Stimulated activated CD4-positive, alpha-beta T cell treated with anti-CD3 and anti-CD28 coated beads, Interleukin-2, amount 100 ng/mL, for 4 hours (primary cell): ENCODE data around the gene TMEM147.
"Not testable (repeated sequence)": the region's sequence is repeated elsewhere in the genome, so short reads cannot be mapped to it uniquely, and the experiment has no call there.

Experiments
- DNase-seq: peaks from one replicate; pipeline ENCODE4 v3.0.0-alpha.2; 2020; ENCODE audit warnings: low read depth

TMEM147 gene

DNA sequence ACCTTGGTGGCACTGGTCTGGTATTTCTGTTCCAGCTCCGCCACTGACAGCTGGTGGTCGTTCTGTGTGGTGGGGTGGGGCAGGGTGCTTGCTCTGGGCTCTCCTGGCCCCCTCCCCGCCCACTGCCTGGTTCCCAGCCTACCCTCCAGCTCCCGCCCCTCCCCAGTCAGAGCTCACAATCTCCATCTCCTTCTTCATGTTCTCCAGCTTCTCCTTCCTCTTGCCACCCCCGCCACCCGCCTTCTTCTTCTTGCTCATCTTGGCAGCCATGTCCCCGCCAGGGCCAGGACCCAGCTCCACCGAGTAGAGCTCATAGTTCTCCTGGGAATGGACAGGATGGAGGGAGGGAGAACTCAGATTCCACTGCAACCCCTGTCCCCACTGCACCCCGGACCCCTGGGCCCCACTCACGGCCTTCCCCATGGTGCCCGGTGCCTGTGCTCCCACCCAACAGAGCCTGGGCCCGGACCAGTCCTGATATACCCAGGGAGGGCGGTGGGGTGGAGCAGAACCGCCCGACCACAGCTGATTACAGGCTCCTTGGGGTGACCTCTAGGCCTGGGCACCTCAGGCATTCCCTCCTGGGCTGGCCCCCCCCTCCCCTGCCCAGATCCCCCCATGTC lies 17.9 kb downstream of the TMEM147 start, which contains the start of gene ATP4A:
TSS of gene ATP4A (minus strand) at position 452 of the 623 bp plus-strand sequence. CDS start at position 423, 29 bp downstream.
- no peak for DNase-seq

GRCh38 chr19:35565016-35565856 lies 19.8 kb downstream of the TMEM147 start:
- no peak for DNase-seq

DNA sequence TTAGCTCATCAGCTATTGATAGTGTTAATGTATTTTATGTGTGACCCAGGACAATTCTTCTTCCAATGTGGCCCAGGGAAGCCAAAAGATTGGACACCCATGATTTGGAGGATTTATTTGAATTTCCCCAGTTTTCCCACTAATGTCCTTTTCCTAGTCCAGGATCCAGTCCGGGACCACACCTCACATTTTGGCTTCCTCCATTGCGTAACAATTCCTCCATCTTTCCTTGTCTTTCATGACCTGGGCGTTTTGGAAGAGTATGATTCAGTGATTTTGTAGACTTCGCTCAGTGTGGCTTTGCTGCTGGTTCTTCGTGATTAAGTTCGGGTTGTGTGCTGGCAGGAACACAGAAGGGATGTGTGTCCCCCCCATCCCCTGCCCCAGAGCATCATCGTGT lies 21.3 kb downstream of the TMEM147 start:
- no peak for DNase-seq

DNA sequence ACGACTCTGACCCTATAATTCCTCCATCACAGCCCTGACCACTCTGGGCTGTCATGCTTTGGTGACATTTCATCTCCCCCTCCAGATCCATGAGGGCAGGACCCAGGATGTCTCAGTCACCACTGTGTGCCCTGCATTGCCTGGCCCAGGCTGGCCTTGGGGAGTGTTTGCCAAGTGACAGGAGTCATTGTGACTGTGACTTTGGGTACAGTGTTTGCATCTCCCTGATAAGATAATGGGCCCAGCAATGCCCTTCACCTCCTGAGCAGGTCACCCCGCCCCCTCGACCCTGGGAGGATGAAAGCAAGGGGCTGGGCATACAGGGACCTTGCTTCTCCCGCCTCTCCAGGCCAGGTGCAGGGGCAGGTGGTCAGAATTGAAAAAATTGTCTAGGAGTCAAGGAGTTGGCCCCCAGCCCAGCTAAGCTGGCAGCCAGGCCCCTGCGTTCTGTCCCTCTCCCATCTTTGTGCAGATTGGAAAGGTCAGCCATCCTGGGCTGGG lies 23.9 kb downstream of the TMEM147 start:
- DNase-seq = no peak

- DNase-seq = no peak
Observed at GRCh38 chr19:35571406-35571965, 26.1 kb downstream of the TMEM147 start.

GRCh38 chr19:35577918-35578317 lies 32.5 kb downstream of the TMEM147 start:
- DNase-seq = no peak

- DNase-seq = no peak
Observed at GRCh38 chr19:35578707-35579106, 33.3 kb downstream of the TMEM147 start.

DNA sequence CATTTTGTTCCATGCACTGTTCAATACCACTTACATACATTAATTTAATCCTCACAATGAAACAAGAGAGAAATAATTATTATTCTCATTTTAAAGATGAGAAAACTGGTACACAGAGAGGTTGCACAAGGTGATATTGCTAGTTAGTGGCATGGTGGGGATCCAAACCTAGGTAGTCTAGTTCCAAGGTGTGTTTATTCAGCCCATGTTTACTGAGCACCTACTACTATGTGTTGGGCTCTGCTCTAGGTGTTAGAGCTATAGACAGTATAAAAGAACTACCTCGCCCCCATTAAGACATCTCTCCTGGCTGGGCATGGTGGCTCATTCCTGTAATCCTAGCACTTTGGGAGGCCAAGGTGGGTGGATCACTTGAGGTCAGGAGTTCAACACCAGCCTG lies 37.3 kb downstream of the TMEM147 start:
- DNase-seq = no peak

- no peak for DNase-seq
Observed at GRCh38 chr19:35585848-35586247, 40.4 kb downstream of the TMEM147 start, which contains the start of gene PMIS2. TSS of gene PMIS2 (plus strand) at chr19:35586173. CDS start at chr19:35586260, 87 bp downstream.

DNA sequence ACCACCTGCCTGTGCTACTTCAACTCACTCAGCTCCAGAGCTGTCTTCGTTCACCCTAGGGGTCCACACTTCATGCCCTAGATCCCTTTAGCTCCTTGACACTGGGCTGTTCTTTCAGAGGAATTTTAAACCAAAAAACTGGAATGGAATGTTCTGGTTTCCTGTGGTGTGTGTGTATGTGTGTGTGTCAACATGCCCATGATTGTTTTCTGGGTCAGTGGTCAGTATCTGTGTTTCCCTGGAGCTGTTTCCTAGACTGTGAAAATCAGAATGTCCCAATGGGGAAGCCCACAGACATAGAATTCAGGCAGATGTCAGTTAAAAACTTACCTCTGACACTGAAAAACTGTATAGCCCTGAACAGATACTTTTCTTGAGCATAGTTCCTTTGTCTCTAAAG lies 41.9 kb downstream of the TMEM147 start:
- DNase-seq = no peak

GRCh38 chr19:35590875-35591274 lies 45.4 kb downstream of the TMEM147 start:
- DNase-seq = no peak

GRCh38 chr19:35592226-35592625 lies 46.8 kb downstream of the TMEM147 start:
- no peak for DNase-seq

GRCh38 chr19:35595026-35595425 lies 49.6 kb downstream of the TMEM147 start:
- not testable (repeated sequence) for DNase-seq

- no peak for DNase-seq
Observed at GRCh38 chr19:35595928-35596327, 50.5 kb downstream of the TMEM147 start.

GRCh38 chr19:35596366-35596999 lies 51.1 kb downstream of the TMEM147 start:
- DNase-seq = no peak
